ENCODE measurements around the gene FBXL7. TPM values are rescaled to one million over a fixed set of nuclear protein-coding genes. Genes with fewer than 3 reads are reported as not detected.

The FBXL7 gene
- total and polyA plus RNA-seq, 9 of the 15 experiments (the other 6 are each of a cell fraction or from before 2014, with no cell fraction given), result 0.04 to 0.08 TPM; not detected in 7

- H3K4me3 ChIP-seq, result no peak overlapping the region
- H3K4me1 ChIP-seq (replicated peaks in 1 of 2; ENCODE audit: control insufficient read depth in 2 of 2, insufficient read depth in 2 of 2, low read length in 2 of 2), result no peaks in the 10 kb centered on the region
- CTCF ChIA-PET (ENCODE audit: low intra/inter-chr PET ratio), result no interaction called here
- WGBS (ENCODE audit: insufficient coverage, low coverage, missing lambda C conversion rate), result 0% methylated on average over 1 of the region's 1 CpG
- no peak overlapping the region for H3K4me2 ChIP-seq (ENCODE audit: insufficient read depth, low read length)
- no peaks in the 10 kb centered on the region for H4K20me1 ChIP-seq (replicated peaks; ENCODE audit: control insufficient read depth, insufficient read depth, low read length)
- TF ChIP-seq ARID1B (IDR thresholded peaks at IDR 0.05) (no peak), BACH1 (tag; IDR thresholded peaks at IDR 0.05) (no peak), KHSRP (IDR thresholded peaks at IDR 0.05) (no peak)
- BruUV-seq (replicated peaks), result no TSS peak
- H3K79me2 ChIP-seq (ENCODE audit: control insufficient read depth, insufficient read depth, low read length), result no peaks in the 10 kb centered on the region
- no peaks in the 10 kb centered on the region for H3K36me3 ChIP-seq (ENCODE audit: control insufficient read depth, insufficient read depth, low read length)
- DNase-seq (ENCODE audit: extremely low read depth in 1 of 4, low spot score in 3 of 4) (no peak), ATAC-seq (no peak), FAIRE-seq (no peak)
- no peak overlapping the region for H3K27ac ChIP-seq (ENCODE audit: extremely low read depth, low read depth, low read length)
- H3K9ac ChIP-seq (ENCODE audit: insufficient read depth in 1 of 2, low read depth in 2 of 2, low read length in 2 of 2), result no peak overlapping the region
- no peaks in the 10 kb centered on the region; the same call in 1 of the 2 replicates for H3K9me3 ChIP-seq (replicated peaks; ENCODE audit: control insufficient read depth, insufficient read depth, low read depth, low read length)
- in situ Hi-C loops (cut with MboI), result no loop called here
- POLR2A ChIA-PET, result no interaction called here
- H3K27me3 ChIP-seq (ENCODE audit: control insufficient read depth in 2 of 2, insufficient read depth in 2 of 2, low read length in 2 of 2), result no peaks in the 10 kb centered on the region
- H2AFZ ChIP-seq (ENCODE audit: low read depth, low read length), result no peak overlapping the region
- H3K9me1 ChIP-seq (ENCODE audit: control insufficient read depth, insufficient read depth, low read length), result no peaks in the 10 kb centered on the region
- intact Hi-C loops (cut with micrococcal nuclease), result no loop called here
Measured at GRCh38 chr5:15690611-15691010, 190.6 kb downstream of the FBXL7 start.

- Histone ChIP-seq H3K4me1 (replicated peaks in 1 of 2; ENCODE audit: control insufficient read depth in 2 of 2, insufficient read depth in 2 of 2, low read length in 2 of 2) (no peaks in the 10 kb centered on the region), H3K4me3 (no peak overlapping the region), H4K20me1 (replicated peaks; ENCODE audit: control insufficient read depth, insufficient read depth, low read length) (no peaks in the 10 kb centered on the region), H3K27ac (ENCODE audit: extremely low read depth, low read depth, low read length) (no peak overlapping the region), H3K79me2 (ENCODE audit: control insufficient read depth, insufficient read depth, low read length) (no peaks in the 10 kb centered on the region), H3K4me2 (ENCODE audit: insufficient read depth, low read length) (no peak overlapping the region), H3K27me3 (ENCODE audit: control insufficient read depth in 2 of 2, insufficient read depth in 2 of 2, low read length in 2 of 2) (no peaks in the 10 kb centered on the region), H3K9me3 (replicated peaks; ENCODE audit: control insufficient read depth, insufficient read depth, low read depth, low read length) (no peaks in the 10 kb centered on the region; the same call in 1 of the 2 replicates), H3K9ac (ENCODE audit: insufficient read depth in 1 of 2, low read depth in 2 of 2, low read length in 2 of 2) (no peak overlapping the region), H2AFZ (ENCODE audit: low read depth, low read length) (no peak overlapping the region), H3K9me1 (ENCODE audit: control insufficient read depth, insufficient read depth, low read length) (no peaks in the 10 kb centered on the region), H3K36me3 (ENCODE audit: control insufficient read depth, insufficient read depth, low read length) (no peaks in the 10 kb centered on the region)
- WGBS (ENCODE audit: insufficient coverage, low coverage, missing lambda C conversion rate), result 1% methylated on average over 5 of the region's 5 CpGs
- no peak for FAIRE-seq
- ChIA-PET POLR2A (no interaction called here), CTCF (ENCODE audit: low intra/inter-chr PET ratio) (no interaction called here)
- intact Hi-C loops (cut with micrococcal nuclease), result no loop called here
- BruUV-seq (replicated peaks), result no TSS peak
- in situ Hi-C loops (cut with MboI), result no loop called here
- no peak for DNase-seq (ENCODE audit: extremely low read depth in 1 of 4, low spot score in 3 of 4)
- ATAC-seq, result no peak
- TF ChIP-seq ZNF347 (CRISPR knock-in tag; IDR thresholded peaks at IDR 0.05; ENCODE audit: low read depth), result no peak
- TF ChIP-seq ZSCAN32 (CRISPR knock-in tag; IDR thresholded peaks at IDR 0.05), result no peak
- no peak for TF ChIP-seq SLC30A9 (CRISPR knock-in tag; IDR thresholded peaks at IDR 0.05)
- no peak for TF ChIP-seq STAT5B (CRISPR knock-in tag; IDR thresholded peaks at IDR 0.05)
- TF ChIP-seq, protein P1, sequence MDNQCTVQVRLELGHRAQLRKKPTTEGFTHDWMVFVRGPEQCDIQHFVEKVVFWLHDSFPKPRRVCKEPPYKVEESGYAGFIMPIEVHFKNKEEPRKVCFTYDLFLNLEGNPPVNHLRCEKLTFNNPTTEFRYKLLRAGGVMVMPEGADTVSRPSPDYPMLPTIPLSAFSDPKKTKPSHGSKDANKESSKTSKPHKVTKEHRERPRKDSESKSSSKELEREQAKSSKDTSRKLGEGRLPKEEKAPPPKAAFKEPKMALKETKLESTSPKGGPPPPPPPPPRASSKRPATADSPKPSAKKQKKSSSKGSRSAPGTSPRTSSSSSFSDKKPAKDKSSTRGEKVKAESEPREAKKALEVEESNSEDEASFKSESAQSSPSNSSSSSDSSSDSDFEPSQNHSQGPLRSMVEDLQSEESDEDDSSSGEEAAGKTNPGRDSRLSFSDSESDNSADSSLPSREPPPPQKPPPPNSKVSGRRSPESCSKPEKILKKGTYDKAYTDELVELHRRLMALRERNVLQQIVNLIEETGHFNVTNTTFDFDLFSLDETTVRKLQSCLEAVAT (IDR thresholded peaks at IDR 0.05), result no peak
- no peak for TF ChIP-seq PHB2 (IDR thresholded peaks at IDR 0.05; ENCODE audit: low read depth)
- TF ChIP-seq KLF16 (IDR thresholded peaks at IDR 0.05), result no peak
- no peak for TF ChIP-seq ESRRB (CRISPR knock-in tag; IDR thresholded peaks at IDR 0.05; ENCODE audit: borderline replicate concordance)
- TF ChIP-seq NFXL1 (CRISPR knock-in tag; IDR thresholded peaks at IDR 0.05), result no peak
- no peak for TF ChIP-seq POLR3G (IDR thresholded peaks at IDR 0.05; ENCODE audit: extremely low read depth, insufficient read length, insufficient replicate concordance)
- TF ChIP-seq ZNF57 (CRISPR knock-in tag; IDR thresholded peaks at IDR 0.05), result no peak
- TF ChIP-seq, protein P2, sequence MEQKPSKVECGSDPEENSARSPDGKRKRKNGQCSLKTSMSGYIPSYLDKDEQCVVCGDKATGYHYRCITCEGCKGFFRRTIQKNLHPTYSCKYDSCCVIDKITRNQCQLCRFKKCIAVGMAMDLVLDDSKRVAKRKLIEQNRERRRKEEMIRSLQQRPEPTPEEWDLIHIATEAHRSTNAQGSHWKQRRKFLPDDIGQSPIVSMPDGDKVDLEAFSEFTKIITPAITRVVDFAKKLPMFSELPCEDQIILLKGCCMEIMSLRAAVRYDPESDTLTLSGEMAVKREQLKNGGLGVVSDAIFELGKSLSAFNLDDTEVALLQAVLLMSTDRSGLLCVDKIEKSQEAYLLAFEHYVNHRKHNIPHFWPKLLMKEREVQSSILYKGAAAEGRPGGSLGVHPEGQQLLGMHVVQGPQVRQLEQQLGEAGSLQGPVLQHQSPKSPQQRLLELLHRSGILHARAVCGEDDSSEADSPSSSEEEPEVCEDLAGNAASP (IDR thresholded peaks at IDR 0.05), result no peak
- no peak for TF ChIP-seq MEF2A (IDR thresholded peaks at IDR 0.05; ENCODE audit: control insufficient read depth, low read depth, low read length)
Measured at GRCh38 chr5:15691521-15691920, 191.5 kb downstream of the FBXL7 start.

Measured in K562 (cell line).